ENCODE measurements around the gene RNF39.

DNA sequence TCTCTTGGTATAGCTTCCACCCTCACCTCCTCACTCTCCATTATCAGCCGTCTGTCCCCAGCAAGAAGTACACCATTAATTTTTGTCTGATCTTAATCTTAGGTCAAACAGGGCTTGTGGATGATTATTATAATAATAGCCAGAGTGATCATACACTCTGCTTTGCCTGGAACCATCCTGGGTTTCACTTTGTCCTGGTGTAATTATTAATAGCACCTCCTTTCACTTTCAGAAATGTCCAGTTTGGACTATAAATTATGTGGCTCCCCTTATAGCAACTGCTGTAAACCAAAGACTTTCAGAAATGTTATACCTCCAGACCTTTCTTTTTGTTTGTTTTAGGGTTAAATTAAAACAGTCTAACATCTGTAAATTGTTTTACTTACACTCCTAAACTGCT, 38.3 kb upstream of the RNF39 start:
- TF ChIP-seq, protein P1, sequence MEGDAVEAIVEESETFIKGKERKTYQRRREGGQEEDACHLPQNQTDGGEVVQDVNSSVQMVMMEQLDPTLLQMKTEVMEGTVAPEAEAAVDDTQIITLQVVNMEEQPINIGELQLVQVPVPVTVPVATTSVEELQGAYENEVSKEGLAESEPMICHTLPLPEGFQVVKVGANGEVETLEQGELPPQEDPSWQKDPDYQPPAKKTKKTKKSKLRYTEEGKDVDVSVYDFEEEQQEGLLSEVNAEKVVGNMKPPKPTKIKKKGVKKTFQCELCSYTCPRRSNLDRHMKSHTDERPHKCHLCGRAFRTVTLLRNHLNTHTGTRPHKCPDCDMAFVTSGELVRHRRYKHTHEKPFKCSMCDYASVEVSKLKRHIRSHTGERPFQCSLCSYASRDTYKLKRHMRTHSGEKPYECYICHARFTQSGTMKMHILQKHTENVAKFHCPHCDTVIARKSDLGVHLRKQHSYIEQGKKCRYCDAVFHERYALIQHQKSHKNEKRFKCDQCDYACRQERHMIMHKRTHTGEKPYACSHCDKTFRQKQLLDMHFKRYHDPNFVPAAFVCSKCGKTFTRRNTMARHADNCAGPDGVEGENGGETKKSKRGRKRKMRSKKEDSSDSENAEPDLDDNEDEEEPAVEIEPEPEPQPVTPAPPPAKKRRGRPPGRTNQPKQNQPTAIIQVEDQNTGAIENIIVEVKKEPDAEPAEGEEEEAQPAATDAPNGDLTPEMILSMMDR (conservative IDR thresholded peaks at IDR 0.05; ENCODE audit: low read length), result no peak
- no peak for TF ChIP-seq EZH2phosphoT487 (IDR thresholded peaks at IDR 0.05; ENCODE audit: borderline replicate concordance)

Measured in Loucy (cell line).